GM21619 (cell line): Measurements from ENCODE around the gene AJAP1.

ENCODE experiments used
- ATAC-seq: cut with Tn5 transposase; IDR thresholded peaks from one replicate; pipeline ENCODE4 v1.9.1; 2021; ENCODE audit not compliant: unreplicated experiment

Gene AJAP1

DNA sequence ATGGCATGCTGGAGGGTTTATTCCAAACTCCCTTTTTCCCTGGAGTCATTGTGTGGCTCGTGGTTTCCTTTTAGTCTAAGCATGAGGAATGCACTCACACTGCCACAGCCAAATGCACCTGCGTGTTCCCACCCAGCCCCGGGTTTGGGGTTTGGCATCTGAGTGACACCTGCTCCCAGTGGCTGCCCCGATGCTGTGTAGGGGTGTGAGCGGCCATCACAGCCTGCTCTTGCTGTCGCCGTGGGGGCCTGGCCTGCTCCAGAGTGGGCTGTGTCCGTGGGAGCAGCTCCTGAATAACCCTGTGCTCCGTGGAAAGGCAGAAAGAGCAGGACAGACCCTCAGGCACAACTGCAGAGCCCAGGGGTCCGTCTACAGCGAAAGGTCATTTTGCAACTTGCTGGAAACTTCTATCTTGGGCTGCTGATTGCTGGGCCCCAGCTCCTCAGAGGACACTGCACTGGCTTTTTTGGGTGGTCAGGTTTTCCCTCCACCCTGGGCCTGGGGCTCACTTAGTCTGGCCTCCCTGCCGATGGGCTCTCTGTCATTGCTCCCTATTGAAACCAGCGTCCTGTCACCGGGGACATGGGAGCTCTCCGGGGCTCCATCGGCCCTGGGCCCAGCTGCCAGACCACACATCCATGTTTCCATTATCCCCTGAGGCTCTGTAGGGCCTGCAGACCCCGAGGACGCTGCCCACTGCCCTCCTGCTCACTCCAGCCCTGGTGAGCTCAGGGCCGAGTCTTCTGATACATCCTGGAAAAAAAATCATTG lies 74.1 kb downstream of the AJAP1 start:
- ATAC-seq: no peak

DNA sequence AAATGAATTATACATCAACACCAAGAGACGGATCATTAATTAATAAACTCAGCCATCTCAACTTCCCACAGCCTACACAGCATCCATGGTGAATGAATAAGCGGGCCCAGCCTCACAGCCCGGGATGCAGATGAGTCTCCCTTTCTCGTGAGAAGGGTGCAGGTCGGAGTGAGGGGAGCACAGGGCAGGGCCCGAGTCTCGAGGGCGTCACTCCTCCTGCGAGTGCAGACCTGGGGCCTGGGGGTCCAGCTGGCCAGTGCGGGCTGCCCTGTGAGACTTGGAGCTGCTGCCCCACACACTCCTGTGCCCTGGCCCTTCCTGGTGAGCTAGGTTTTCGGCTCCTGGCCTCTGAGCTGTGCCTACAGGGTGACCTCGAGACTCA lies 74.7 kb downstream of the AJAP1 start:
- ATAC-seq: no peak

DNA sequence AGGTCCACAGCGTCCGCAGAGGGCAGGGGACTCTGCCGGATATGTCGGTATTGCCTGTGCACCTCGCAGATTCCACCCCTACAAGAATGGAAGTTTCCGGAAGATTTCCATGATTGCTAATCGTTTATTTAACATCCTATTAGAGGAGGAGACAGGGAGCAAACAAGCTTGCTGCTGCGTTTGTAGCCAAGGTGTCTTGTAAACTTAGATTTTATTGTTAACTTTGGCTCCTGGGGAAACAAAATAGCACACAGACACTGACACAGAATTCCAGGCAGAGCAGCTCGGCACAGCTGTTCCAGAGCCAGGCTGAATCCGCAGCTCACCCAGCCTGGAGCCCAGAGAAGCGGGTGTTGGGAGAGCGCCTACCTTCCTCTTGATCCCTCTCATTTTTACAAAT lies 75.7 kb downstream of the AJAP1 start:
- no peak for ATAC-seq

DNA sequence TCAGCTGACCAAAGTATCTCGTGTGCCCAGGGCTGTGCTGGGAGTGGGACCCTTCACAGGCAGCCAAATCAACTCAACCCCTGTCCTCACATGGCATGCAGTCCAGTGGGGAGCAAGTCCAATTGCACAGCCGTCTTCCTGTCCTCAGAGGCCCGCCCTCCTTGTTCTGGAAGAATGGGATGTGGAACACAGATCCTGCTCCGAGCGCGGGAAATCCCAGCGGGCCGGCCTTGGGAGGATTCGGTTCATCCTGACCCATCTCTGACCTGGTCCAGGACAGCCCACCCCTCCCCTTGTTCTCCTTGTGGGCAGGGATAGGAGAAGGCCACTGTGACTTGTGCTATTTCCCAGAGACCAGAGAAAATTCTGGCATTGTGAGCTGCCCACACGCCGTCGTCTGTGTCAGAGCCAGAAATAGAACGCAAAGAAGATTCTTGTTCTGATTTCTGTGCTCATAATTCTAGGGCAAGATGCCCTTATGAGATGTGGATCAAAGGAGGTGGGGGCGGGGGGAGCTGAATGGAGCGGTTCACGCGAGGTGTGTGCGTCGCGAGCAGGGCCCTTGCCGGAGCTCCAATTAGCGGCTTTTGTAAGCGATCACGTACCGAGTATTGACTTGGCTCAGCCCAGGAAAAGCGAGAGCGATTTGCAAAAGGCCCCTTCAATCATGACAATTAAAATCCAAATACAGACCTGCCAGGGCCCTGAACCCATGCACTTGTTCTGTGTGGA lies 79.2 kb downstream of the AJAP1 start:
- ATAC-seq: no peak

DNA sequence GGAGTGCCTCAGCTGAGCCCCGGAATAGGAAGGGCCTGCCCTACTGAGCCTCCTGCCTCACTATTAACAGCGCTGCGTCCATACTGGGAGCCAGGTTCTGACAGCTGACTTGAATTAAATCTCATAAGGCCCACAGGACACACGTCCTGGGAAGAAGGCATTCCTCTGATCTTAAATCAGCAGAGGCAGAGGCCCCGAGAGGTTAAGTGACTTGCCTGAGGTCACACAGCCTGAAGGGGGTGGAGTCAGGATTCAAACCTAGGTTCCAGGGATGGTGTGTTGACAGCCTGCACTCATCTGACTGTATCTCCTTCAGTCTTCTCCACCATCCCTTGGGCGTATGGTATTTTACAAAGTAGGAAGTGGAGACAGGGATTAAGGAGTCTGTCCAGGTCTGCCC lies 79.8 kb downstream of the AJAP1 start:
- no peak for ATAC-seq

DNA sequence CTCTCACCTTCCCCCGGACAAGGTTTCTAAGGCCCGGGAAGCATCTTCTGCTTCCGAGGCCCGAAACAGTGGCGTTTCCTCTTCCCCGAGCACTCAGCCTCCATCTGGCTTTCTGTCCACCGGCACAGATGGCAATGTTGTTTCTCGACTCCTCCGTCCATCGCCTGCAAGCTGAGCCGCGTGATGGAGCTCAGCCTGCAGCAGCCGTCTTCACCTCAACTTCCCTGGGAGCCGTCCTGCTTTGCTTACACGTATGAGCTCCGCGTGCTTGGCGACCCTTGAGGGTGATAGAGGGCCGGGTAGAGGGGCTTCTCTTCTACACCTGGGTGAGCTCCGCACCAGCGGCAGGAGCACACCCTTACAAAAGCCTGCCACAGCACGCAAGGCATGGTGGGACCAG lies 80.4 kb downstream of the AJAP1 start:
- no peak for ATAC-seq

DNA sequence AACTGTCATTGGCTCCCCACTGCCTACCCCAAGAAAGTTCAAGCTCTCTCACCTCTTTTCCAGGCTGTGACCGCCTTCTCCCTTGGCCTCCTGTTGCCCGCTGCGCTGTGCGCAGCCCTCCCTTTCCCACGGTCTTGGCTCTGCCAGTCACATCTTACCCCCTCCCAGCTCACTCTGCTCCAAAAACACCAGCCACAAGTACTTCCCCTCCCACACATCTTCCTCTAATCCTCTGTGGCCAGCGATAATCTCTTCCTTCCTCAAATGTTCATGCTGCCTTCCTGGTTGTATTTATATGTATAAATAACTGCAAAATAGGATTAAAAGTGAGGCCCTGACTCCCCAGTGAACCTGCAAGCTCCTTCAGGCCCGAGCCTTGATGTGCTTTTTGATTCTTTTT lies 81.8 kb downstream of the AJAP1 start:
- no peak for ATAC-seq

DNA sequence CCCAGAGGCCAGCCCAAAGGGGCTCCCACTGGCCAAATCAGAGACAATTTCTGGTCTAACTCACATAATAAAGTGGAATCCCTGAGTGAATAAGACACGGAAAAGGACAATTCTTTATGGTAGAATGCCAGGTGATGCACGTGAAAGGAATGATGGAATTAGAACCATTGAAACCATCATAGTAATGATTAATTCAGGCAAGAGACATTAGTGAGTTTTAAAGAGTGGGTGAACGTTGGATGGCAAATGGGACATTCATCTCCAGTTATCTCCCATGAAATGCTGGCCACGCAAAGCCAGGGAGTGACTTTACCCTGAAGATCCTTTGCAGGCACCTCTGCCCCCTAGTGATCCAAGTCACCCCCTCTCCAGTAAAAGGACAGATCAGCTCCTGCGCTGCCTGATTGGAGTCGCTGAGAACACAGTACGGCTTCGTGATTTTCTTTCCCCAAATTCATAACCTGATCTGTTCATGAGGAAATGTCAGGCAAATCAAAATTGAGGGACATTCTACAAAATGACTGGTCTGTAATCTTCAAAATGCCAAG lies 87.5 kb downstream of the AJAP1 start:
- no peak for ATAC-seq

DNA sequence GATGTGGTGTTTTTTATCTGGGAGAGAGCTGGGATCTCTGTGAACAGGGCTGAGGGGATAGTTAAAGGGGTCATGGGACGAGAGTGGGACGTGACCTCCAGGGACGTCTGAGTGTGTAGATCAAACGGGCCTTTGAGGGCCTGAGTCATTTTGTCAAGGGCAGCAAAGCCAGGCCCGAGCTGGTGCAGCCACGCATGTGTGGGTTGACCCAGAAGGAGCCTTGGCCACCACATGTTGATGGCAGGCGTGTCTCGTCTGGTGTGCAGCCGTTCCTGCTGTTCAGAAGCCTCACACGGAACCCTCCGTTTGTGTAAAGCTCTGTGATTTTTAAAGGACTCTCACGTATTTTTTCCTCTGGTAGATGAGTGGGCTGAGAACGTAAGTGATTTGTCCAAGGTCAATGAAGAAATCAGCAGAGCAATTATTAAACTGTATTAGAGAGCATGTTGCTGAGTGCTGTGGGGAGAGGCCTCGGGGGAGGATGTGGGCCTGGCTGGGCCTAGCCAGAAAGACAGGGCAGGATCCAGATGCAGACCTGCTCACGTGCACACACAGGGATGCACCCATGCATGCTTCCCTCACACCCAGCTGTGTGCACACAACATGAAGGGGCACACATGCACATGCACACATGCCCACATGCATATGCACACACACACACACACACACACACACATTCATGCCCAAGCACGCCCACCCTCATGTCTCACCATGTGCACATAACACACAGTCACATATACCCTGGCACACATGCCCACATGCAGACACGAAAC lies 89.8 kb downstream of the AJAP1 start:
- ATAC-seq: no peak

DNA sequence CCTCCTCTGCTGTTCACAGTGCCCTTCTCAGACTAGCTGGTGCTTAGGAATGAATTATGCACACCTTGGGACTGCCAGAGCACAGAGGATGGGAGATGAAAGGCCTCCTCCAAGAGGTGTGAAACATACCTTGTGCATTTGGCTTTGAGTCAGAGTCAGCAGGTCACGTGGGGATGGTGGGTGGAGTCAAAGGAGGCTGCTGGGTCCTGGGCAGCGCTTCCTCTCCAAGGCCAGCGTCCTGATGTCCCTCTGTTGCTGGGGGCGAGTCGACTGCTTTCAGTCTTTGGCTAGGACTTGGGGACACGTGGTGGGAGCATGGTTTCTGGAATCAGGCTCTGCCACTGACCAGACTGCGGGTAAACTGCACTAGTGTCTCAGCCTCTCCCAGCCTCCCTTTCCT lies 91.2 kb downstream of the AJAP1 start:
- ATAC-seq: no peak

DNA sequence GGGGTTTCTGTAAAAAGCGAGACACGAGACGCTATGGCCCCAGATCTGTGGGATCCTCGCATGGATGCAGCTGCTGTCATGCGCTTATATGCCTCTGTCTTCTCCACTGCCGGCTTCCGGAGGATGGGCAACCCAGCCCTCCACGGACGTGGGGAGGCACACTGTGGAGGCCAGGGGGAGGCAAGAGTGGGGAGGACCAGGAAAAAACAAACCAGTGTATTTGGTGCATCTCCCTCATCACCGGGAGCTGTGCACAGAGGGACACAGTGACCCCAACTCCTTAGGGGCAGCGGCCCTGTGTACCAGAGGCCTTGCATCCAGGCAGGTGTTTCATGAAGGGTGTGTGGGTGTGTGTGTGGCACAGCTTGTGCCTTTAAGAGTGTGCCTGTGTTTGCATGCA lies 95.0 kb downstream of the AJAP1 start:
- no peak for ATAC-seq

DNA sequence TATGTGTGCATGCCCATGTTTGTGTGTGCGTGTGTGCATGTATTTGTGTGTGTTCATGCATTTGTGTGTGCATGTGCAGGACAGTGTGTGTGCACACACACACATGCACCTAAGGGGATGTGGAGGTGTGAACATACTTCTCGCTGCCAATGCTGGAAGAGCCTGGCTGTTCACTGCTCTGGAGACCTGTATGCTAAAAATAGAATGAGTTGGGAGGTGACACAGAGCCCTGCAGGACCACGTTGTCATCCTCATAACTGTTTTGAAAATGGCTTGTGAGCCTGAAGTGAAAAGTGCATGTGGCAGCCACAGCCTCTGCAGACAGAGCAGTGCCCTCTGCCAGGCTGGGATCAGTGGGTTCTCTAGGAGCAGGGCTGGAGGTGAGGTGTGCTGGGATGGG lies 95.8 kb downstream of the AJAP1 start:
- no peak for ATAC-seq

DNA sequence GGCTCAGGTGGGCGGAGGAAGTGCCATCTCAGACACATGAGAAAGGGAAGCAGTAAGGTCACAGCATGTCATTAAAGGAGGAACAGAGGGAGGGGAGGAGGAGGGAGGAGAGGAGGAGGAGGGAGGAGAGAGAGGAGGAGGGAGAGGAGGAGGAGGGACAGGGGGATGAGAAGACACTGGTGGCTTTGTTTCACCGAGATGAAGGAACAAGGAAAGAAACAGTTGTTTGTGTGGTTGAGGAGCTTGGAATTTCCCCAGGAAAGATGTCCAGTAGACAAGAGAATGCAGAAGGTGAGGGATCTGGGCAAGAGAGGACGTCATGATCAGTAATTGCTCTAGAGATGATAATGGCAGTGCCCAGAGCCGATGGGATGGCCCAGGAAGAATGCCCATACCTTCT lies 97.7 kb downstream of the AJAP1 start:
- no peak for ATAC-seq

DNA sequence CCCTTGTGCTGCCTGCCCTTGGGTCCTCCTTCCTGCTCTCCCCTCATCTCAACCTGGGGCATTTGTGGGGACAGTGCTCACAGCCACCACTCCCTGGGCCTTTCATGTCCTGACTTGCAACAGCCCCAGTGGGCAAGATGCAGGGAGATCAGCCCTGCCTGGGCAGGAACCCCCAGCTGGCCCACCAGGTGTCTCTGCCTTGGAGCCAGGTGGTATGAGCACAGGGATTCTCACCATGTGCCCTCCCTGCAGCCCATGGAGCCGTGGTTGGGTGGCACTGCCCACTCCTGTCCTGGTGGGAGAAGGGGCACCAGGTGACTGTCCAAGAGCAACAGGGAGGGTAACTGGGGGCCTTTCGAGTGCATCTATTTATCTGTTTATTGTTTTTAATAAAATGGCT lies 100.4 kb downstream of the AJAP1 start:
- no peak for ATAC-seq

DNA sequence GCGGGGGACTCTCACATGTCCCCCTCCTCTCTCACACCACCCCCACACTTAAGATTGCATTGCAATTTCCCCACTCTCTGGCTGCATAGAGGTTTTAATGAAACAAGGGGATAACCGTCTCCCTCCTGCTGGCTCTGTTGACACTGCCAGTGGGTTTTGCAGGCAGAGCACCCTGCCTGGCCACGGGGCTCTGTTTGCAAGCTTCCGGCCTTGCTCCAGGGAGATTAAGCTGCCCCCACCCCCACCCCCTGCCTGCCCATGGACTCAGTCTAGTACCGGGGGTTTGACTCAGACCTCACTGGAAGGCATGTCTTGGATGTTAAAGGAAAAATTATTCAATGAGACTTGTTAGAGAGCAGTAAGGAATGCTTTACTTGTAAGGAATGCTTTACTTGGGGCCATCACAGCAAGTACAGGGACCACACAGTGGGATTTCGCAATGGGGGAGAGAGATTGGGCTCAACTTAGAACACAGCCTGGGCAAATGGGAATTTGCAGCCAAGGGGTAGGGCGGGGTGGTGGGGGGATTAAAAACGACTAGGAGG lies 101.0 kb downstream of the AJAP1 start:
- no peak for ATAC-seq

DNA sequence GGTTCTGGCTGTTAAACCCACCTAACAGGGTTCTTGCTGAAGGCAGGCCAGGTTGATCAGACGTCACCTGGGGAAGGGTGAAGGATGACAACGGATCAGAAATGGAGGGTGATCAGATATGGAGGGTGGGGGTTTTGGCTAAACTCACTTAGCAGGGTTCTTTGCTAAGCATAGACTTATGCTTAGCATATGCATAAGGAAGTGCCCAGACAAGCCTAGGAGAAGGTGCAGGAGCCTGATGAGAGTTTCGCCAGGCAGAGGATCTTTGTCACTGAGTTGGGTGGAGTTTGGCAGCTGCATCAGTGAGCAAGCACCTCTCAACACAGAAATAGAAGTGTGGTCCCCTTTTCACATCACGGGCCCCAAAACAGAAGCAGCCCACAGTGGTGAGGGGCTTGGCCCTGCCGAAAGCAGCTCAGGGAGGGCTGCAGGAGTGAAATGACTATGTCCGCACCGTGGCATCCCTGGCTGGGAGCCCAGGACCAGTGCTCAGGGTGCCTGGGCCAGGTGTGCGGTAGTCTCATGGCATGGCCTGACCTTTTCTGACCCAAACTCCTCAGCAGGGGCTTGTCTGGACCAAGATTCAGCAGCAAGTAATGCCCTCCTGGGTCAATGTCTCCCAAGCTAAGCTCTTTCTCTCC lies 101.6 kb downstream of the AJAP1 start:
- no peak for ATAC-seq

DNA sequence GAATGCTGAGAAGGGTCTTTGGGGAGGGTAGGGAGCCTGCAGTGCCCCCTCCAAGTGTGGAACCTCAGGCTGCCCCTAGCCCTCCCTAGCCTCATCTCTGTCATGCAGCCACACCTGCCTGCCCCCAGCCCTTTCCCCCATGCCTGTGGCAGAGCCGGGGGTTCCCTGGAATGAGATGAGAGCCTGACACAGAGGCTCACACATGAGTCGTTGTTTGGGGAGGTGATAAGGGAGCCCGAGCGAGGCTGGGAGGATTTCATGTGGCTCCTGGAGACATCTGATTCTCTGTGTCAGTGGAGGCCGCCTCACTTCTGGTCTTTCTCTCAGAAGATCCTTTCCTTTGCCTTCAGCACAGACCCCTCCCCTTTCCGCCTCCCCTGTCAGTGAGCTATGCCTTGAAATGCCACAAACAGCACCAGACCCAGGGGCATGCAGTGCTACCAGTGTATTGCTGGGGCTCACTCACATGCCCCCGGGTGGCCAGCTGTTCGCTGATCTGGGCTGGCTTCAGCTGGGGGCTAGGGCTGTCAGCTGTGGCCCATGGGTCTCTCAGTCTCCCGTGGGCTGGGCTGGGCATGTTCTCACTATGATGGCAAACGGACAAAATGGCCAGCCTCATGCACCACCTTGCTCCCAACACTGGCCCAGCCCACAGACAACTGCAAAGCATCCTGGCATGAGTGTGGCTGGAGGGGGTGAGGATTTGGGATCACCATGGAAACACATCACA lies 102.6 kb downstream of the AJAP1 start:
- no peak for ATAC-seq

DNA sequence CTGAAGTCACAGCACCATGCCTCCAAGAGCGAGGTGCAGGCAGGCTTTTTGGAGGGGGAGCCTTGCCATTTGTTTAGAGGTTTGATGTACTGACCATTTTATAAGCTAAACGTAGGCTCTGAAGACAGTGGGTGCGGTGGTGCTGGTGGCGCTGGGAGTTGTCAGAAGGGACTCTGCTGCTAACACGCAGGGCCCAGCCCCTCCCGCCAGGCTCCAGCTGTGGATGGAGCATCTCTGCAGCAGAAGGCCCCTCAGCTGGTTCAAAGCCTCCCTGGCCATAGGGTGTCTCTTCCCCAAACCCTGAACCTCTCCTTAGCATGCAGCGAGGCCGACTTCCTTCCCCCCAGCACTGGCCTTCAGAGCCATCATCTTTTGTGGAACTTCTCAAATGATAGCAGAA lies 105.3 kb downstream of the AJAP1 start:
- no peak for ATAC-seq

DNA sequence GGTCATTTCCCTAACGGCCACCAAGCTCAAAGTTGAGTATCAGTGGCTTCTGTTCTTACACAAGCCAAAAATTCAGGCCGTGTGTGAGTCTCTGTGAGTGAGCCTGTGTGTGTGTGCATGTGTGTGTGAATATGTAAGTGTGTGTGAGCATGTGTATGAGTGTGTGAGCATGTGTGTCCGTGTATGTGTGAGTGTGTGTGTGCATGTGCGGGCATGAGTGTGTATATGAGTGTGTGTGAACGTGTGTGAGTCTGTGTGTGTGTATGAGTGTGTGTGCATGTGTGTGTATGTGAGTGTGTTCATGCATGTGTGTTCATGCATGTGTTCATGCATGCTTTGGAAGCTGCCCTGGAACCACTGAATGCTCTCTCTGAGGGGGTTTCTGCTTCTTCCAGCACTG lies 105.7 kb downstream of the AJAP1 start:
- no peak for ATAC-seq

DNA sequence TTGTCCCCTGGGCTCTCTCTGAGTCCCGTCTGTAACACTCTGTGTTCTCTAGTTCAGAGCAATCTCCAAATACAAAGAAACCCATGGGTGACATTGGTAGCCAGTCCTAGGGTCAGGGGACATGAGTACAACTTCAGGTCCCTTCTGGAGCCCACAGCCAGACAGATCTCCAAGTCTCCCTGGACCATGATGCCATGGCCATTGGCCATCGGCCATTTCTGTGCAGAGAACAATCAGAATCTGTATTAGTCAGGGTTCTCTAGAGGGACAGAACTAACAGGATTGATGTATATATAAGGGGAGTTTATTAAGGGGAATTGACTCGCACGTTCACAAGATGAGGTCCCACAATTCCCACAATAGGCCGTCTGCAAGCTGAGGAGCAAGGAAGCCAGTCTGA lies 106.9 kb downstream of the AJAP1 start:
- ATAC-seq: no peak
